WTC11 (cell line): Measurements from ENCODE around the gene C10orf88. TPM values are rescaled to one million over a fixed set of nuclear protein-coding genes. Genes with fewer than 3 reads are reported as not detected.
A peak's percentile ranks its signal among the peaks of the same experiment; 100 is the strongest.

Source experiments
- ATAC-seq: fragments of 200-7000 bp; cut with Tn5 transposase; 2 replicates; pipeline ENCODE4 v1.10.0; 2021; ENCODE audit warnings: mild to moderate bottlenecking, moderate library complexity
- CTCF ChIA-PET: fragments of 300-600 bp; sonication (Branson Sonifier 250); formaldehyde crosslinking; loops from one replicate; lab custom pipeline; 2021; ENCODE audit warnings: antibody characterized with exemption; lab: Charles Lee
- POLR2A ChIA-PET: fragments of 350-600 bp; sonication (Branson Sonifier 250); formaldehyde crosslinking; loops from one replicate; lab custom pipeline; 2021; ENCODE audit warnings: antibody characterized with exemption; lab: Charles Lee
- DNase-seq: peaks from one replicate; pipeline ENCODE4 v3.0.0; 2021; ENCODE audit warnings: low spot score
- H3K27ac Mint-ChIP-seq: 2 replicates; pipeline ENCODE4 v1.8.0; 2021; ENCODE audit warnings: mixed read lengths
- H3K27me3 Mint-ChIP-seq: 2 replicates; pipeline ENCODE4 v1.8.0; 2021; ENCODE audit warnings: low read depth, mild to moderate bottlenecking, moderate library complexity, mixed read lengths
- H3K36me3 Mint-ChIP-seq: 2 replicates; pipeline ENCODE4 v1.8.0; 2021; ENCODE audit warnings: mixed read lengths
- H3K4me1 Mint-ChIP-seq: 2 replicates; pipeline ENCODE4 v1.8.0; 2022; ENCODE audit warnings: mixed read lengths
- H3K4me3 Mint-ChIP-seq: 2 replicates; pipeline ENCODE4 v1.8.0; 2021; ENCODE audit warnings: mild to moderate bottlenecking, moderate library complexity, mixed read lengths
- H3K9me3 Mint-ChIP-seq: 2 replicates; pipeline ENCODE4 v1.8.0; 2021; ENCODE audit warnings: mixed read lengths
- ATF1 ChIP-seq: sonication (generic); formaldehyde crosslinking; IDR thresholded peaks from 2 replicates; pipeline ENCODE4 v1.8.1; 2023; ENCODE audit warnings: mild to moderate bottlenecking, moderate library complexity, missing genetic modification reagents
- CDX4 ChIP-seq: fragments of 250-450 bp; sonication (Bioruptor Pico); IDR thresholded peaks from 2 replicates; pipeline ENCODE4 v1.9.0; 2021; ENCODE audit warnings: moderate library complexity, mild to moderate bottlenecking, inconsistent platforms, borderline replicate concordance
- E2F1 ChIP-seq: sonication (generic); formaldehyde crosslinking; IDR thresholded peaks from 2 replicates; pipeline ENCODE4 v1.8.0; 2022; ENCODE audit warnings: mild to moderate bottlenecking, missing genetic modification reagents
- ELF4 ChIP-seq: sonication (generic); formaldehyde crosslinking; IDR thresholded peaks from 2 replicates; pipeline ENCODE4 v1.8.1; 2022; ENCODE audit warnings: low read depth, mild to moderate bottlenecking, moderate library complexity, missing genetic modification reagents
- ETV6 ChIP-seq: sonication (generic); formaldehyde crosslinking; IDR thresholded peaks from 2 replicates; pipeline ENCODE4 v1.8.1; 2022; ENCODE audit warnings: mild to moderate bottlenecking, missing genetic modification reagents
- GABPB1 ChIP-seq: sonication (generic); formaldehyde crosslinking; IDR thresholded peaks from 2 replicates; pipeline ENCODE4 v1.8.1; 2023; ENCODE audit warnings: mild to moderate bottlenecking, missing genetic modification reagents
- HMGXB4 ChIP-seq: sonication (generic); formaldehyde crosslinking; IDR thresholded peaks from 2 replicates; pipeline ENCODE4 v1.8.1; 2023; ENCODE audit warnings: mild to moderate bottlenecking, moderate library complexity, missing genetic modification reagents
- MLX ChIP-seq: sonication (generic); formaldehyde crosslinking; IDR thresholded peaks from 2 replicates; pipeline ENCODE4 v1.8.1; 2023; ENCODE audit warnings: mild to moderate bottlenecking, missing genetic modification reagents, moderate library complexity
- NFATC4 ChIP-seq: fragments of 250-450 bp; sonication (Bioruptor Pico); IDR thresholded peaks from 2 replicates; pipeline ENCODE4 v1.9.0; 2021; ENCODE audit warnings: mild to moderate bottlenecking
- NR1H2 ChIP-seq: sonication (generic); formaldehyde crosslinking; IDR thresholded peaks from 2 replicates; pipeline ENCODE4 v1.9.0; 2021; ENCODE audit warnings: mild to moderate bottlenecking, moderate library complexity, missing genetic modification reagents
- NR2C2 ChIP-seq: sonication (generic); formaldehyde crosslinking; IDR thresholded peaks from 2 replicates; pipeline ENCODE4 v1.8.0; 2022; ENCODE audit warnings: mild to moderate bottlenecking, missing genetic modification reagents
- NR3C1 ChIP-seq: sonication (generic); formaldehyde crosslinking; conservative IDR thresholded peaks from 2 replicates; pipeline ENCODE4 v1.8.1; 2023; ENCODE audit warnings: low read depth, mild to moderate bottlenecking, missing genetic modification reagents
- PRDM15 ChIP-seq: sonication (generic); formaldehyde crosslinking; IDR thresholded peaks from 2 replicates; pipeline ENCODE4 v1.8.0; 2022; ENCODE audit warnings: missing genetic modification reagents
- RORB ChIP-seq: fragments of 250-450 bp; sonication (Bioruptor Pico); IDR thresholded peaks from 2 replicates; pipeline ENCODE4 v1.9.0; 2021; ENCODE audit warnings: mild to moderate bottlenecking
- SMAD4 ChIP-seq: sonication (generic); formaldehyde crosslinking; IDR thresholded peaks from 2 replicates; pipeline ENCODE4 v1.8.0; 2022; ENCODE audit warnings: mild to moderate bottlenecking, missing genetic modification reagents
- TEAD1 ChIP-seq: sonication (generic); formaldehyde crosslinking; IDR thresholded peaks from 2 replicates; pipeline ENCODE4 v1.8.0; 2022; ENCODE audit warnings: mild to moderate bottlenecking, missing genetic modification reagents
- TP53 ChIP-seq: sonication (generic); formaldehyde crosslinking; IDR thresholded peaks from 2 replicates; pipeline ENCODE4 v1.8.1; 2023; ENCODE audit warnings: mild to moderate bottlenecking, missing genetic modification reagents
- USF2 ChIP-seq: sonication (generic); formaldehyde crosslinking; IDR thresholded peaks from 2 replicates; pipeline ENCODE4 v1.8.1; 2023; ENCODE audit warnings: mild to moderate bottlenecking, missing genetic modification reagents, moderate library complexity
- ZBTB43 ChIP-seq: sonication (generic); formaldehyde crosslinking; IDR thresholded peaks from 2 replicates; pipeline ENCODE4 v1.8.1; 2023; ENCODE audit warnings: mild to moderate bottlenecking, missing genetic modification reagents
- ZNF232 ChIP-seq: sonication (generic); formaldehyde crosslinking; IDR thresholded peaks from 2 replicates; pipeline ENCODE4 v1.8.0; 2022; ENCODE audit warnings: mild to moderate bottlenecking, missing genetic modification reagents
- ZNF281 ChIP-seq: sonication (generic); formaldehyde crosslinking; IDR thresholded peaks from 2 replicates; pipeline ENCODE4 v1.8.0; 2023; ENCODE audit warnings: mild to moderate bottlenecking, missing genetic modification reagents
- ZNF317 ChIP-seq: sonication (generic); formaldehyde crosslinking; IDR thresholded peaks from 2 replicates; pipeline ENCODE4 v1.8.1; 2023; ENCODE audit warnings: low read depth, mild to moderate bottlenecking, moderate library complexity, missing genetic modification reagents, borderline replicate concordance
- total RNA-seq: library from RNA; stranded (reverse); gene quantifications from 3 replicates; pipeline ENCODE4 v1.2.3, GENCODE V29; 2021

The C10orf88 gene
- total RNA-seq, 1 experiment from 2014 or later: 6.5 TPM

GRCh38 chr10:122953902-122954730, at the start of gene C10orf88 (continued):
- TF ChIP-seq ZNF281 (CRISPR knock-in tag) (peak; percentile 89), NFATC4 (no peak), NR2C2 (CRISPR knock-in tag) (peak; percentile 57; the same call in 1 of the 2 replicates), ELF4 (0 out of 2 replicates have a peak, but pooled peaks have one; percentile 6), ZNF232 (CRISPR knock-in tag) (peak; percentile 99), TP53 (CRISPR knock-in tag) (peak; percentile 97), USF2 (no peak; the same call in none of the 2 replicates), SMAD4 (CRISPR knock-in tag) (peak; percentile 62; the same call in 1 of the 2 replicates), TEAD1 (CRISPR knock-in tag) (peak; percentile 99), NR3C1 (CRISPR knock-in tag) (peak; percentile 97), GABPB1 (CRISPR knock-in tag) (peak; percentile 95), PRDM15 (CRISPR knock-in tag) (peak; percentile 81), NR1H2 (CRISPR knock-in tag) (no peak), ZBTB43 (peak; percentile 90), ATF1 (CRISPR knock-in tag) (peak; percentile 85; the same call in 1 of the 2 replicates), CDX4 (CRISPR knock-in tag) (no peak)

- DNase-seq: no peak
- Mint-ChIP-seq H3K27me3 (no peaks in the 10 kb centered on the region), H3K36me3 (peaks cover 9% of the 10 kb centered on the region), H3K27ac (no peak overlapping the region), H3K4me3 (no peak overlapping the region), H3K9me3 (peaks cover 6% of the 10 kb centered on the region), H3K4me1 (peaks cover 14% of the 10 kb centered on the region)
- no peak for ATAC-seq
- ChIA-PET POLR2A (no interaction called here), CTCF (interaction anchor here (0.6 kb wide), 1 partner anchor 440 kb away, joined by 6 read pairs; no protein-coding TSS in a partner anchor)
- TF ChIP-seq ZNF317 (CRISPR knock-in tag): no peak
- TF ChIP-seq MLX: no peak
- TF ChIP-seq HMGXB4 (CRISPR knock-in tag): no peak
- TF ChIP-seq RORB (CRISPR knock-in tag): no peak
- TF ChIP-seq ETV6 (CRISPR knock-in tag): no peak
- no peak for TF ChIP-seq E2F1 (CRISPR knock-in tag)
These were observed 47.3 kb upstream of the C10orf88 start for GRCh38 chr10:123001370-123001769.
